ENCODE data around the gene RBM28.

Gene RBM28

DNA sequence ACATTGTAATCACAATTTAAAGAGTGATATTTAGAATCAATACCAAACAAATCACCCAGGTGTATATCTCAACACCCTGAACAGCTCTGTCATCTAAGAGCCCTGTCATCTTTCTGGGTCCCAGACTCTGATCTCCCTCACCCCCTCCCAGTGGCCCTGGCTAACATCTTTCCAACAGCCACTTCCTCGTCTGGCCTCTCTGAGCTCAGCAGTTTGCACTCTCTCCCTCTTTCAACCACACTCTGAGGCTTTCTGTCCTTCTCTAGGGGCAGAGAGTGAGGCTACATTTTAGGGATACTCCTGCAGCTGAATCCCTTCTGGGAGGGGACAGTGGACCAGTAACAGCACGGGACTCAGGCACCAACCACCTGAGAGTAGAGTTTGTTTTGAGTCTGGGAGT, 34.9 kb upstream of the RBM28 start:
- Histone ChIP-seq H3K36me3 (no peaks in the 10 kb centered on the region), H3K27me3 (no peaks in the 10 kb centered on the region), H3K9me3 (no peaks in the 10 kb centered on the region), H3K27ac (no peak overlapping the region), H3K4me1 (ENCODE audit: control insufficient read depth in 1 of 2, insufficient read depth in 1 of 2, low read depth in 1 of 2, low read length in 1 of 2) (peaks cover 9 to 10% of the 10 kb centered on the region in 2 experiments), H3K4me3 (ENCODE audit: low read depth in 1 of 2, low read length in 1 of 2) (no peak overlapping the region)
- TF ChIP-seq, protein P1, sequence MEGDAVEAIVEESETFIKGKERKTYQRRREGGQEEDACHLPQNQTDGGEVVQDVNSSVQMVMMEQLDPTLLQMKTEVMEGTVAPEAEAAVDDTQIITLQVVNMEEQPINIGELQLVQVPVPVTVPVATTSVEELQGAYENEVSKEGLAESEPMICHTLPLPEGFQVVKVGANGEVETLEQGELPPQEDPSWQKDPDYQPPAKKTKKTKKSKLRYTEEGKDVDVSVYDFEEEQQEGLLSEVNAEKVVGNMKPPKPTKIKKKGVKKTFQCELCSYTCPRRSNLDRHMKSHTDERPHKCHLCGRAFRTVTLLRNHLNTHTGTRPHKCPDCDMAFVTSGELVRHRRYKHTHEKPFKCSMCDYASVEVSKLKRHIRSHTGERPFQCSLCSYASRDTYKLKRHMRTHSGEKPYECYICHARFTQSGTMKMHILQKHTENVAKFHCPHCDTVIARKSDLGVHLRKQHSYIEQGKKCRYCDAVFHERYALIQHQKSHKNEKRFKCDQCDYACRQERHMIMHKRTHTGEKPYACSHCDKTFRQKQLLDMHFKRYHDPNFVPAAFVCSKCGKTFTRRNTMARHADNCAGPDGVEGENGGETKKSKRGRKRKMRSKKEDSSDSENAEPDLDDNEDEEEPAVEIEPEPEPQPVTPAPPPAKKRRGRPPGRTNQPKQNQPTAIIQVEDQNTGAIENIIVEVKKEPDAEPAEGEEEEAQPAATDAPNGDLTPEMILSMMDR (IDR thresholded peaks at IDR 0.05), result no peak

DNA sequence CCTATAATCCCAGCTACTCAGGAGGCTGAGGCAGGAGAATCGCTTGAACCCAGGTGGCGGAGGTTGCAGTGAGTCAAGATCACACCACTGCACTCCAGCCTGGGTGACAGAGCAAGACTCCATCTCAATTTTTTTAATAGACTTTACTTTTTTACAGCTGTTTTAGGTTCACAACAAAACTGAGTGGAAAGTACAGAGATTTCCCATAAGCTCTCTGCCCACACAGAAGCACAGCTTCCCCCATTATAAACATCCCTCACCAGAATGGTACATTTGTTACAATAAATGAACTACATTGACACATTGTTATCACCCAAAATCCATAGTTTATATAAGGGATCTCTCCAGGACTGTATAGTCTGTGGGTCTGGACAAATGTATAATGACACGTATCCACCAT, 32.4 kb upstream of the RBM28 start:
- Histone ChIP-seq H3K27me3 (no peaks in the 10 kb centered on the region), H3K4me1 (ENCODE audit: control insufficient read depth in 1 of 2, insufficient read depth in 1 of 2, low read depth in 1 of 2, low read length in 1 of 2) (peaks cover 5 to 6% of the 10 kb centered on the region in 2 experiments), H3K36me3 (no peaks in the 10 kb centered on the region), H3K4me3 (ENCODE audit: low read depth in 1 of 2, low read length in 1 of 2) (no peak overlapping the region), H3K9me3 (no peaks in the 10 kb centered on the region), H3K27ac (no peak overlapping the region)
- TF ChIP-seq, protein P1 (IDR thresholded peaks at IDR 0.05), result no peak

DNA sequence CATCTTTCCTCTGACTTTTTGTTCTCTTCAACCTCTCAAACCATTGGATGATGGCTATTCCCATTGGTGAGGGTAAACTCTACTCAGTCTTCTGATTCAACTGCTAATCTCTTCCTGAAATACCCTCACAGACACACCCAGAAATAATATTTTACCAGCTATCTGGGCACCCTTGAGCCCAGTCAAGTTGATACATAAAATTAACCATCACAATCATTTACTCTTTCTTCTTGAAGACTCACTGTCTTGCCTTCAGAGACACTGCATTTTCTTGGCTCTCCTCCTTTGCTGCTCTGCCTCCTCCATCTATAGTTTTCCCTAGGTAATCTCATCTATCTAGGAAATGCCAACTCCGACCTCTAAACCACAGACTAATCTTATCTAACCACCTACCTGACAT, 30.3 kb upstream of the RBM28 start:
- Histone ChIP-seq H3K27me3 (no peaks in the 10 kb centered on the region), H3K9me3 (no peaks in the 10 kb centered on the region), H3K27ac (no peak overlapping the region), H3K36me3 (no peaks in the 10 kb centered on the region), H3K4me1 (ENCODE audit: control insufficient read depth in 1 of 2, insufficient read depth in 1 of 2, low read depth in 1 of 2, low read length in 1 of 2) (no peaks in the 10 kb centered on the region), H3K4me3 (ENCODE audit: low read depth in 1 of 2, low read length in 1 of 2) (no peak overlapping the region)
- TF ChIP-seq, protein P1 (IDR thresholded peaks at IDR 0.05), result no peak

GRCh38 chr7:128373606-128374005, 29.9 kb upstream of the RBM28 start:
- Histone ChIP-seq H3K36me3 (no peaks in the 10 kb centered on the region), H3K9me3 (no peaks in the 10 kb centered on the region), H3K4me3 (ENCODE audit: low read depth in 1 of 2, low read length in 1 of 2) (no peak overlapping the region), H3K27me3 (no peaks in the 10 kb centered on the region), H3K27ac (no peak overlapping the region), H3K4me1 (ENCODE audit: control insufficient read depth in 1 of 2, insufficient read depth in 1 of 2, low read depth in 1 of 2, low read length in 1 of 2) (no peaks in the 10 kb centered on the region)
- TF ChIP-seq, protein P1 (IDR thresholded peaks at IDR 0.05), result no peak

GRCh38 chr7:128370491-128370890, 26.8 kb upstream of the RBM28 start:
- Histone ChIP-seq H3K4me3 (ENCODE audit: low read depth in 1 of 2, low read length in 1 of 2) (no peak overlapping the region), H3K36me3 (no peaks in the 10 kb centered on the region), H3K27ac (no peak overlapping the region), H3K27me3 (no peaks in the 10 kb centered on the region), H3K9me3 (no peaks in the 10 kb centered on the region), H3K4me1 (ENCODE audit: control insufficient read depth in 1 of 2, insufficient read depth in 1 of 2, low read depth in 1 of 2, low read length in 1 of 2) (peaks cover 8 to 12% of the 10 kb centered on the region in 2 experiments)
- TF ChIP-seq, protein P1 (IDR thresholded peaks at IDR 0.05), result no peak

- TF ChIP-seq, protein P1 (IDR thresholded peaks at IDR 0.05), result no peak
- Histone ChIP-seq H3K4me1 (ENCODE audit: control insufficient read depth in 1 of 2, insufficient read depth in 1 of 2, low read depth in 1 of 2, low read length in 1 of 2) (peaks cover 11 to 16% of the 10 kb centered on the region in 2 experiments), H3K9me3 (no peaks in the 10 kb centered on the region), H3K4me3 (ENCODE audit: low read depth in 1 of 2, low read length in 1 of 2) (no peak overlapping the region), H3K27ac (no peak overlapping the region), H3K27me3 (no peaks in the 10 kb centered on the region), H3K36me3 (no peaks in the 10 kb centered on the region)
Observed at GRCh38 chr7:128366986-128367385, 23.3 kb upstream of the RBM28 start.
